Ovary (tissue), 9 donors: Measurements from ENCODE around the gene WNK2. TPM values are rescaled to one million over a fixed set of nuclear protein-coding genes. Genes with fewer than 3 reads are reported as not detected.

ENCODE experiments used
- DNase-seq, 5 donors: peaks; one replicate each; pipeline ENCODE4 v3.0.0-alpha.2; 2019 to 2020
- H3K27ac ChIP-seq, 2 donors: fragments of 200-600 bp; one replicate each; pipeline versions ENCODE4 v1.5.1 to v1.8.0; 2019 to 2022
- H3K27me3 ChIP-seq: fragments of 200-600 bp; one replicate; pipeline ENCODE4 v1.8.0; 2022
- H3K36me3 ChIP-seq: fragments of 200-600 bp; sonication (generic); one replicate; pipeline ENCODE4 v1.5.1; 2019
- H3K4me1 ChIP-seq: one replicate; pipeline ENCODE4 v1.8.1; 2013; ENCODE audit warnings: mild to moderate bottlenecking, moderate library complexity; ENCODE audit not compliant: insufficient read depth
- H3K4me3 ChIP-seq: fragments of 200-600 bp; sonication (generic); one replicate; pipeline ENCODE4 v1.5.1; 2017
- H3K9me3 ChIP-seq, 2 donors: fragments of 200-600 bp in 1 of 2; sonication (generic) in 1 of 2; one replicate each; pipeline versions ENCODE4 v1.5.1 to v1.8.1; 2013 to 2019; ENCODE audit warnings: mild to moderate bottlenecking in 1 of 2, moderate library complexity in 1 of 2
- CTCF ChIP-seq, 3 donors: fragments of 450-650 bp in 2 of 3; fragments of 200-600 bp in 1 of 3; IDR thresholded peaks; one replicate each; pipeline versions ENCODE4 v1.5.1 to v1.8.0; 2016 to 2022; ENCODE audit warnings: antibody characterized with exemption in 3 of 3, mild to moderate bottlenecking in 1 of 3
- EP300 ChIP-seq: sonication (generic); formaldehyde crosslinking; IDR thresholded peaks from one replicate; pipeline ENCODE4 v1.6.1; 2017; ENCODE audit warnings: antibody characterized with exemption
- POLR2A ChIP-seq: fragments of 450-650 bp; IDR thresholded peaks from one replicate; pipeline ENCODE4 v1.6.1; 2017; ENCODE audit warnings: antibody characterized with exemption, mild to moderate bottlenecking, moderate library complexity
- WGBS, 3 donors: extraction: QIAGEN DNeasy Blood & Tissue Kit in 1 of 3; methylation state at CpG; one replicate each; pipeline versions ENCODE4 v1.1.5 to v1.1.7; 2013 to 2017; 5-methylcytosine and 5-hydroxymethylcytosine counted together
- intact Hi-C, 4 donors: fragments of 100-400 bp; cut with DNase I; formaldehyde crosslinking; loops; one replicate each; pipeline versions ENCODE4 v1.11.0 to v1.15.1; 2022 to 2023
- polyA plus RNA-seq, 2 donors: library from polyadenylated mRNA; stranded (reverse); fragments of 200-250 nt in 1 of 2; fragments of 350-450 nt in 1 of 2; fragmentation: Illumina TruSeq in 1 of 2; extraction: RNeasy Lipid Tissue Mini Kit (QIAGEN cat#74804) in 1 of 2; gene quantifications; one replicate each; pipeline ENCODE4 v1.2.3, GENCODE V29; 2013 to 2014
- total RNA-seq, 7 donors: library from RNA; depleted of rRNA in 2 of 7; stranded (reverse); fragments of >200 nt in 2 of 7; fragmentation: NEBNext Ultra II Directional in 3 of 7; extraction: Animal tissue kit (Norgen Biotek cat#: 25700) in 3 of 7; gene quantifications; one replicate each; pipeline versions ENCODE4 v1.1.0 to v1.2.4, GENCODE V29; 2016 to 2023
- donor health status: DM: no; HTN: no; CAD: no; lungs with moderate emphysema.
- donor health status: DM: no; HTN: no; CAD: no.
- donor health status: Bipolar disorder and iron deficiency.
- donor health status: DM: yes; HTN: yes; CAD: no.
- donor health status: DM: no; HTN: no; CAD: no.
- donor health status: DM: yes; HTN: yes; CAD: no.

The WNK2 gene
- total and polyA plus RNA-seq, 9 donors, result 0.53 to 24.7 (median 4.4) TPM

- H3K9me3 ChIP-seq, result no peaks in the 10 kb centered on the region
- H3K4me3 ChIP-seq, result no peak overlapping the region
- TF ChIP-seq EP300 (no peak), CTCF (IDR thresholded peaks at IDR 0.05) (no peak), POLR2A (no peak)
- DNase-seq, result no peak
- intact Hi-C loops, result no loop called here
- peaks cover 7% of the 10 kb centered on the region for H3K4me1 ChIP-seq
- no peaks in the 10 kb centered on the region for H3K36me3 ChIP-seq
- H3K27me3 ChIP-seq, result no peaks in the 10 kb centered on the region
- no peak overlapping the region for H3K27ac ChIP-seq
- WGBS, 3 donors, result 67 to 86% (median 79%) methylated on average over 9 of the region's 9 CpGs
Measured at GRCh38 chr9:93187047-93187446, 3.1 kb downstream of the WNK2 start.

GRCh38 chr9:93187574-93187973 is 3.6 kb downstream of the WNK2 start:
- Histone ChIP-seq H3K4me3 (no peak overlapping the region), H3K4me1 (peaks cover 7% of the 10 kb centered on the region), H3K9me3 (no peaks in the 10 kb centered on the region), H3K27me3 (no peaks in the 10 kb centered on the region), H3K27ac (no peak overlapping the region), H3K36me3 (no peaks in the 10 kb centered on the region)
- intact Hi-C loops, result no loop called here
- DNase-seq, result no peak
- 70 to 82% (median 78%) methylated on average over 5 of the region's 5 CpGs for WGBS, 3 donors
- TF ChIP-seq EP300, result no peak
- no peak for TF ChIP-seq CTCF (IDR thresholded peaks at IDR 0.05)
- no peak for TF ChIP-seq POLR2A

GRCh38 chr9:93188426-93189368 is 4.8 kb downstream of the WNK2 start:
- no peak for TF ChIP-seq CTCF (IDR thresholded peaks at IDR 0.05)
- no peak for TF ChIP-seq EP300
- no peak overlapping the region for H3K27ac ChIP-seq
- no peak for DNase-seq
- H3K4me3 ChIP-seq, result no peak overlapping the region
- H3K4me1 ChIP-seq, result peaks cover 3% of the 10 kb centered on the region
- H3K27me3 ChIP-seq, result no peaks in the 10 kb centered on the region
- no peaks in the 10 kb centered on the region for H3K36me3 ChIP-seq
- WGBS, 3 donors, result 80 to 84% (median 83%) methylated on average over 14 of the region's 14 CpGs
- intact Hi-C loops, result no loop called here
- H3K9me3 ChIP-seq, result no peaks in the 10 kb centered on the region

- H3K4me1 ChIP-seq, result peaks cover 2% of the 10 kb centered on the region
- H3K36me3 ChIP-seq, result no peaks in the 10 kb centered on the region
- no peak overlapping the region for H3K27ac ChIP-seq
- TF ChIP-seq POLR2A, result no peak
- TF ChIP-seq EP300, result no peak
- TF ChIP-seq CTCF (IDR thresholded peaks at IDR 0.05), result no peak
- H3K9me3 ChIP-seq, result no peaks in the 10 kb centered on the region
- no peak for DNase-seq
- 84 to 91% (median 89%) methylated on average over 21 of the region's 21 CpGs for WGBS, 3 donors
- intact Hi-C loops, result no loop called here
- no peak overlapping the region for H3K4me3 ChIP-seq
- H3K27me3 ChIP-seq, result no peaks in the 10 kb centered on the region
Measured at GRCh38 chr9:93189369-93190132, 5.6 kb downstream of the WNK2 start.
